Measurements from ENCODE around the gene DNAJC5G. TPM values are rescaled to one million over a fixed set of nuclear protein-coding genes. Genes with fewer than 3 reads are reported as not detected.
"Not testable (repeated sequence)": the region's sequence is repeated elsewhere in the genome, so short reads cannot be mapped to it uniquely, and the experiment has no call there.

The DNAJC5G gene
- total RNA-seq, 1 donor from 2014 or later, result not detected

- no peak overlapping the region for H3K27ac ChIP-seq
- H3K9me3 ChIP-seq, result no peaks in the 10 kb centered on the region
- DNase-seq (ENCODE audit: low spot score in 2 of 2), result no peak
- TF ChIP-seq CTCF (IDR thresholded peaks at IDR 0.05), result no peak
- intact Hi-C loops (cut with DNase I), result no loop called here
- no peak overlapping the region for H3K4me3 ChIP-seq
- H3K36me3 ChIP-seq, result no peaks in the 10 kb centered on the region
- no peaks in the 10 kb centered on the region for H3K4me1 ChIP-seq
- no peaks in the 10 kb centered on the region for H3K27me3 ChIP-seq
These were observed 21.2 kb downstream of the DNAJC5G start for GRCh38 chr2:27296481-27296880.

DNA sequence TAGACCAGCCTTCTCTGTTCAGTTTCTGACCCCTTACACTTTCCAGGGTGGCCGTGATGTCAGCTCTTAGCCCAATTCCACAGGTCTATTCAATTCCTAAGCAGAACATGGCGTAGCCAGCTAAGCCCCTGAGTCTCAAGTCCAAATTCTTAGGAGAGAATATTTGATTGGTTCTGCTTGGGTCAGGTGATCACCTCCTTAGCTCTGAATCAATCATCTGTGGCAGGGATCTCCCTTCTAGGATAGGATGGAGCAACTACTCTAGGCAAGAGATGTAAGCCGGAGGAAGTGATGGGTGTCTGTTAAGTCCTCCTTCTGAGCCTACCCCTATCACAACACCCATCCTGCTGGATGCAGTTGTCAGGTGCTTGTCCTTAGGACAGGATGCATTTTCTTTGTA is 22.0 kb downstream of the DNAJC5G start:
- Histone ChIP-seq H3K4me3 (no peak overlapping the region), H3K4me1 (no peaks in the 10 kb centered on the region), H3K27ac (no peak overlapping the region), H3K9me3 (no peaks in the 10 kb centered on the region), H3K27me3 (no peaks in the 10 kb centered on the region), H3K36me3 (no peaks in the 10 kb centered on the region)
- TF ChIP-seq CTCF (IDR thresholded peaks at IDR 0.05), result no peak
- DNase-seq (ENCODE audit: low spot score in 2 of 2), result no peak
- intact Hi-C loops (cut with DNase I), result no loop called here

- Histone ChIP-seq H3K4me3 (no peak overlapping the region), H3K36me3 (no peaks in the 10 kb centered on the region), H3K4me1 (peaks cover 0 to 4% of the 10 kb centered on the region in 2 donors), H3K27me3 (no peaks in the 10 kb centered on the region), H3K9me3 (no peaks in the 10 kb centered on the region), H3K27ac (no peak overlapping the region)
- no peak for DNase-seq (ENCODE audit: low spot score in 2 of 2)
- no peak for TF ChIP-seq CTCF (IDR thresholded peaks at IDR 0.05)
- intact Hi-C loops (cut with DNase I), result no loop called here
These were observed 23.3 kb downstream of the DNAJC5G start for GRCh38 chr2:27298391-27299080.

DNA sequence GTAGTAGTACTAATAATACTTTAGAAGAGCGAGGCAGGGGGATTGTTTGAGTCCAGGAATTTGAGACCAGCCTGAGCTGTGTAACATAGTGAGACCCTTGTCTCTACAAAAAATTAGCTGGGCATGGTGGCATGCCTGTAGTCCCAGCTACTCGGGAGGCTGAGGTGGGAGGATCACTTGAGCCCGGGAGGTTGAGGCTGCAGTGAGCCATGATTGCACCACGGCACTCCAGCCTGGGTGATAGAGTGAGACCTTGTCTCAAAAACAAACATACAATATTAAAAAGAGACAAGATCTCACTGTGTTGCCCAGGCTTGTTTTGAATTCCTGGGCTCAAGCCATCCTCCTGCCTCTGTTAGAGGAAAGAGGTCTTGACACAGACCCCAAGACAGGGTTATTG is 25.4 kb downstream of the DNAJC5G start:
- H3K36me3 ChIP-seq; DNase-seq (ENCODE audit: low spot score in 2 of 2); intact Hi-C loops (cut with DNase I); H3K4me1 ChIP-seq; H3K9me3 ChIP-seq; H3K27me3 ChIP-seq; H3K4me3 ChIP-seq; H3K27ac ChIP-seq: not testable (repeated sequence)

DNA sequence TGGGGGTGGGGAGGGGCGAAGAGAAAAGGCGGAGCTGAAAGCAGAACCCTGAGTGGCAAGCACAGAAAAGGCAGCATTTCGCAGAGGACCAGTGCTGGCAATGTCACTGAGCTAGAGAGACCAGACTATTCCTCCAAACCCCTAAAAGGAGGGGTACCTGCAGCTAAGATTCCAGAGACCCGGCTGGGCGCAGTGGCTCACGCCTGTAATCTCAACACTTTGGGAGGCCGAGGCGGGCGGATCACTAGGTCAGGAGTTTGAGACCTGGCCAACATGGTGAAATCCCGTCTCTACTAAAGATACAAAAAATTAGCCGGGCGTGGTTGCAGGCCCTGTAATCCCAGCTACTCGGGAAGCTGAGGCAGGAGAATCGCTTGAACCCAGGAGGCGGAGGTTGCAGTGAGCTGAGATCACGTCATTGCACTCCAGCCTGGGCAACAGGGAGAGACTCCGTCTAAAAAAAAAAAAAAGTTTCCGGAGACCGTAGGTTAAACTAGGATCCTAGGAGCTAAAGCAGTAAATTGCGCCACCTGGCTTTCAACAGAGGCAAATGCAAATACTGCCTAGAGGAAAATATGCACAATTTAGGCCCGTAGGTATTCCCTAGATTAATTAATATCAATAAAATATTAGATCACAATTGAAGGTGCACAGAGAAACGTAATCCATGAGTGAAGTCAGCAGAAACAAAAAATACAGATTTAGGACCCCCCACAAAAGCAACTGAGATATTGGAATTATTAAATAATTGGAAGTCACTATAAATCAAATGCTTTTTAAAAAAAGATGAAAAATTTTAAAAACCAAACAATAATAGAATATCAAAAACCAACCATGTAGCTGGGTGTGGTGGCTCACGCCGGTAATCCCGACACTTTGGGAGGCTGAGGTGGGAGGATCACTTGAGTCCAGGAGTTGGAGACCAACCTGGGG is 28.1 kb downstream of the DNAJC5G start:
- intact Hi-C loops (cut with DNase I), result no loop called here
- TF ChIP-seq CTCF (IDR thresholded peaks at IDR 0.05), result peak; percentile 72 to 79 (median 75)
- H3K4me1 ChIP-seq, result peaks cover 0 to 19% of the 10 kb centered on the region in 2 donors
- H3K27ac ChIP-seq, result no peak overlapping the region
- DNase-seq (ENCODE audit: low spot score in 2 of 2), result no peak
- peak overlapping the region; percentile 37 to 48 for H3K4me3 ChIP-seq
- H3K36me3 ChIP-seq, result no peaks in the 10 kb centered on the region
- H3K27me3 ChIP-seq, result peaks cover 12% of the 10 kb centered on the region
- H3K9me3 ChIP-seq, result no peaks in the 10 kb centered on the region
